Loucy (cell line): Measurements from ENCODE around the gene RNF141.

Source experiments
- EZH2phosphoT487 ChIP-seq: fragments of 200-600 bp; IDR thresholded peaks from 2 replicates; pipeline ENCODE4 v1.6.1; 2018; ENCODE audit warnings: antibody characterized with exemption, mild to moderate bottlenecking, moderate library complexity, borderline replicate concordance
- TF ChIP-seq, protein P1 (sequence below): fragments of 200-600 bp; sonication (generic); conservative IDR thresholded peaks from 2 replicates; pipeline ENCODE4 v1.5.1; 2014; ENCODE audit warnings: mild to moderate bottlenecking, antibody characterized with exemption, low read length

GRCh38 chr11:10486161-10486840 lies 54.7 kb downstream of the RNF141 start:
- TF ChIP-seq, protein P1, sequence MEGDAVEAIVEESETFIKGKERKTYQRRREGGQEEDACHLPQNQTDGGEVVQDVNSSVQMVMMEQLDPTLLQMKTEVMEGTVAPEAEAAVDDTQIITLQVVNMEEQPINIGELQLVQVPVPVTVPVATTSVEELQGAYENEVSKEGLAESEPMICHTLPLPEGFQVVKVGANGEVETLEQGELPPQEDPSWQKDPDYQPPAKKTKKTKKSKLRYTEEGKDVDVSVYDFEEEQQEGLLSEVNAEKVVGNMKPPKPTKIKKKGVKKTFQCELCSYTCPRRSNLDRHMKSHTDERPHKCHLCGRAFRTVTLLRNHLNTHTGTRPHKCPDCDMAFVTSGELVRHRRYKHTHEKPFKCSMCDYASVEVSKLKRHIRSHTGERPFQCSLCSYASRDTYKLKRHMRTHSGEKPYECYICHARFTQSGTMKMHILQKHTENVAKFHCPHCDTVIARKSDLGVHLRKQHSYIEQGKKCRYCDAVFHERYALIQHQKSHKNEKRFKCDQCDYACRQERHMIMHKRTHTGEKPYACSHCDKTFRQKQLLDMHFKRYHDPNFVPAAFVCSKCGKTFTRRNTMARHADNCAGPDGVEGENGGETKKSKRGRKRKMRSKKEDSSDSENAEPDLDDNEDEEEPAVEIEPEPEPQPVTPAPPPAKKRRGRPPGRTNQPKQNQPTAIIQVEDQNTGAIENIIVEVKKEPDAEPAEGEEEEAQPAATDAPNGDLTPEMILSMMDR: no peak
- TF ChIP-seq EZH2phosphoT487: no peak
